ENCODE data around the gene FN1.

FN1 gene

GRCh38 chr2:215435870-215436704, at the start of gene FN1:
FN1 (minus strand) TSS chr2:215436068; CDS start chr2:215435802, 266 bp downstream.
- peak; percentile 97 for DNase-seq (ENCODE audit: low spot score)

- no peak for DNase-seq (ENCODE audit: low spot score)
These were observed 49.2 kb upstream of the FN1 start for GRCh38 chr2:215485032-215485431.

- DNase-seq (ENCODE audit: low spot score): no peak
These were observed 48.7 kb upstream of the FN1 start for GRCh38 chr2:215484570-215484969.

GRCh38 chr2:215483431-215483830, 47.6 kb upstream of the FN1 start:
- no peak for DNase-seq (ENCODE audit: low spot score)

GRCh38 chr2:215479536-215480240, 43.8 kb upstream of the FN1 start:
- DNase-seq (ENCODE audit: low spot score): no peak

GRCh38 chr2:215479121-215479520, 43.3 kb upstream of the FN1 start:
- DNase-seq (ENCODE audit: low spot score): no peak

GRCh38 chr2:215476424-215476823, 40.6 kb upstream of the FN1 start:
- DNase-seq (ENCODE audit: low spot score): peak; percentile 37

- DNase-seq (ENCODE audit: low spot score): peak; percentile 43
These were observed 30.4 kb upstream of the FN1 start for GRCh38 chr2:215466097-215466909.

- no peak for DNase-seq (ENCODE audit: low spot score)
These were observed 29.4 kb upstream of the FN1 start for GRCh38 chr2:215465256-215465655.

GRCh38 chr2:215461836-215462532, 26.1 kb upstream of the FN1 start:
- DNase-seq (ENCODE audit: low spot score): no peak

GRCh38 chr2:215460682-215461382, 25.0 kb upstream of the FN1 start:
- DNase-seq (ENCODE audit: low spot score): peak; percentile 65

- DNase-seq (ENCODE audit: low spot score): no peak
These were observed 20.1 kb upstream of the FN1 start for GRCh38 chr2:215455958-215456357.

GRCh38 chr2:215454519-215455246, 18.8 kb upstream of the FN1 start:
- peak; percentile 38 for DNase-seq (ENCODE audit: low spot score)

- DNase-seq (ENCODE audit: low spot score): no peak
These were observed 16.9 kb upstream of the FN1 start for GRCh38 chr2:215452725-215453124.

GRCh38 chr2:215451012-215451756, 15.3 kb upstream of the FN1 start:
- DNase-seq (ENCODE audit: low spot score): no peak

GRCh38 chr2:215450188-215451011, 14.5 kb upstream of the FN1 start:
- DNase-seq (ENCODE audit: low spot score): no peak

- no peak for DNase-seq (ENCODE audit: low spot score)
These were observed 11.8 kb upstream of the FN1 start for GRCh38 chr2:215447673-215448081.

GRCh38 chr2:215447056-215447455, 11.2 kb upstream of the FN1 start:
- no peak for DNase-seq (ENCODE audit: low spot score)

GRCh38 chr2:215442401-215442787, 6.5 kb upstream of the FN1 start:
- DNase-seq (ENCODE audit: low spot score): no peak

Measured in AG20443 (cell line).